ENCODE data around the gene DHRS7B. TPM values are rescaled to one million over a fixed set of nuclear protein-coding genes. Genes with fewer than 3 reads are reported as not detected.
"Not testable (repeated sequence)": the region's sequence is repeated elsewhere in the genome, so short reads cannot be mapped to it uniquely, and the experiment has no call there.

Gene DHRS7B
- total and polyA plus RNA-seq, 4 donors: 14.3 to 21.9 (median 18.7) TPM

- Histone ChIP-seq H3K9me3 (ENCODE audit: control insufficient read depth in 4 of 4, low read length in 3 of 4) (no peaks in the 10 kb centered on the region), H3K4me3 (ENCODE audit: low read depth in 1 of 3, low read length in 3 of 3) (no peak overlapping the region), H3K4me1 (ENCODE audit: control insufficient read depth in 4 of 4, insufficient read depth in 4 of 4, low read length in 3 of 4) (no peaks in the 10 kb centered on the region), H3K27ac (ENCODE audit: low read depth in 1 of 2, low read length in 2 of 2) (no peak overlapping the region), H3K27me3 (ENCODE audit: control insufficient read depth in 4 of 4, insufficient read depth in 4 of 4, low read length in 3 of 4) (peaks cover 0 to 5% (median 0%) of the 10 kb centered on the region in 4 donors), H3K9ac (ENCODE audit: low read depth in 1 of 2, low read length in 2 of 2) (no peak overlapping the region), H3K36me3 (ENCODE audit: control insufficient read depth in 4 of 4, insufficient read depth in 3 of 4, low read depth in 1 of 4, low read length in 3 of 4) (no peaks in the 10 kb centered on the region)
- WGBS: 84% methylated on average over 5 of the region's 5 CpGs
- no peak for DNase-seq (ENCODE audit: low spot score)
- no peak for TF ChIP-seq FOXA2 (IDR thresholded peaks at IDR 0.05)
- no peak for TF ChIP-seq RXRA (IDR thresholded peaks at IDR 0.05)
- TF ChIP-seq FOXA1 (IDR thresholded peaks at IDR 0.05): no peak
- TF ChIP-seq TAF1 (conservative IDR thresholded peaks at IDR 0.05): no peak
These were observed 44.7 kb upstream of the DHRS7B start for GRCh38 chr17:21082001-21082436.

- H3K4me3 ChIP-seq (ENCODE audit: low read depth in 1 of 3, low read length in 3 of 3); H3K9ac ChIP-seq (ENCODE audit: low read depth in 1 of 2, low read length in 2 of 2); H3K36me3 ChIP-seq (ENCODE audit: control insufficient read depth in 4 of 4, insufficient read depth in 3 of 4, low read depth in 1 of 4, low read length in 3 of 4); H3K27ac ChIP-seq (ENCODE audit: low read depth in 1 of 2, low read length in 2 of 2); DNase-seq (ENCODE audit: low spot score); H3K27me3 ChIP-seq (ENCODE audit: control insufficient read depth in 4 of 4, insufficient read depth in 4 of 4, low read length in 3 of 4); H3K4me1 ChIP-seq (ENCODE audit: control insufficient read depth in 4 of 4, insufficient read depth in 4 of 4, low read length in 3 of 4); H3K9me3 ChIP-seq (ENCODE audit: control insufficient read depth in 4 of 4, low read length in 3 of 4): not testable (repeated sequence)
- 100% methylated on average over 1 of the region's 1 CpG for WGBS
These were observed 41.5 kb upstream of the DHRS7B start for GRCh38 chr17:21085280-21085679.

- TF ChIP-seq YY1 (IDR thresholded peaks at IDR 0.05) (no peak), TAF1 (conservative IDR thresholded peaks at IDR 0.05) (no peak), MAX (IDR thresholded peaks at IDR 0.05) (no peak), NR2F2 (IDR thresholded peaks at IDR 0.05) (no peak), CTCF (IDR thresholded peaks at IDR 0.05; ENCODE audit: low read depth, low read length, missing input control) (no peak), GABPA (IDR thresholded peaks at IDR 0.05 in 1 of 2, conservative IDR thresholded peaks at IDR 0.05 in 1 of 2) (no peak), FOXA2 (IDR thresholded peaks at IDR 0.05) (no peak), SP1 (IDR thresholded peaks at IDR 0.05) (no peak), ZBTB33 (IDR thresholded peaks at IDR 0.05) (no peak), REST (IDR thresholded peaks at IDR 0.05) (no peak), RXRA (IDR thresholded peaks at IDR 0.05) (no peak), RAD21 (IDR thresholded peaks at IDR 0.05) (no peak), JUND (IDR thresholded peaks at IDR 0.05) (no peak), ATF3 (IDR thresholded peaks at IDR 0.05) (no peak)
- Histone ChIP-seq H3K27ac (ENCODE audit: low read depth in 1 of 2, low read length in 2 of 2) (no peak overlapping the region), H3K9ac (ENCODE audit: low read depth in 1 of 2, low read length in 2 of 2) (no peak overlapping the region), H3K36me3 (ENCODE audit: control insufficient read depth in 4 of 4, insufficient read depth in 3 of 4, low read depth in 1 of 4, low read length in 3 of 4) (no peaks in the 10 kb centered on the region), H3K4me1 (ENCODE audit: control insufficient read depth in 4 of 4, insufficient read depth in 4 of 4, low read length in 3 of 4) (no peaks in the 10 kb centered on the region), H3K9me3 (ENCODE audit: control insufficient read depth in 4 of 4, low read length in 3 of 4) (no peaks in the 10 kb centered on the region), H3K27me3 (ENCODE audit: control insufficient read depth in 4 of 4, insufficient read depth in 4 of 4, low read length in 3 of 4) (peaks cover 0 to 5% (median 0%) of the 10 kb centered on the region in 4 donors), H3K4me3 (ENCODE audit: low read depth in 1 of 3, low read length in 3 of 3) (no peak overlapping the region)
- no peak for DNase-seq (ENCODE audit: low spot score)
- 89% methylated on average over 32 of the region's 32 CpGs for WGBS
These were observed 41.1 kb upstream of the DHRS7B start for GRCh38 chr17:21085707-21086106.

Data from liver (tissue), 9 donors.